Umbilical cord (tissue), 2 donors: ENCODE data around the gene IGFN1. TPM values are rescaled to one million over a fixed set of nuclear protein-coding genes. Genes with fewer than 3 reads are reported as not detected.
A peak's percentile ranks its signal among the peaks of the same experiment; 100 is the strongest.

Experiments used
- DNase-seq: peaks from one replicate; pipeline ENCODE4 v3.0.0-alpha.2; 2015; ENCODE audit warnings: low spot score
- total RNA-seq: library from RNA; depleted of rRNA; stranded (reverse); fragments of >200 nt; gene quantifications from one replicate; pipeline ENCODE4 v1.2.3, GENCODE V29; 2014; ENCODE audit warnings: low replicate concordance; ENCODE audit not compliant: insufficient read depth

The IGFN1 gene
- total RNA-seq = not detected

DNA sequence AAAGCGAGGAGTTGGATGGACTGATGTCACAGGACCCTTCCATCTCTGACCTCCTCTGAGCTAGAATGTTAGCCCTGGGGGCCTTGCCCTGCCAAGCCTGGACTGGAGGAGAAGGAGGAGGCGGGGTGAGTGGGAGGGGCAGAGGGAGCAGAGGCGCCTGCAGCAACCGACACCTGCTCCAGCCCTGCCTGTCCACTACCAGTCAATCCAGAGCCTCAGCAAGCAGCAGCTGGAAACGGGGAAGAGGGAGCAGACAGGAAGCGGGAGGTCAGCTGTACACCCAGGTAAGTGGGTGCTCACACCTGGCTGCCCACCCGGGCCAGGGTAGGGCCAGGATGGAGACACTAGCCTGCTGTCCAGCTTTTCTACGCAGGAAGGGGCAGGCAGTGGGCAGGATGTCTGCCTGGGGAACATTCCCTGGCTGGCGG, at the start of gene IGFN1:
Gene IGFN1, plus strand, starts transcription at position 201 of the 428 bp plus-strand sequence. CDS start 2,470 bp downstream, outside the sequence.
- DNase-seq = no peak

DNA sequence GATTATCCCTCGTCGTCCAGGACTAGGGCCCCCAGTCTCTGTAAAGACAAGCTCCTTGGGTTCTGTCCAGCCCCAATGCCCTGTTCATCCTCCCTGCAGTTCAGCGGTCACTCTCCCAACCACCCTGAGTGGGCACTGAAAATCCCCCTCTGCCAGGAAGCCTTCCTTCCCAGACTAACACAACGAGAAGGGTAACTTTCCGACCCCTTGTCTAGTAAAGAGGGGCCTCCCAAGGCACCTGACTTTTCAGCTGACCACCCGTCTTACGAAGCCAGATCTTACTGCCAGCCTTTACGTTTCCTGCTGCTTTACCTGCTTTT, 49.7 kb upstream of the IGFN1 start:
- no peak for DNase-seq

DNA sequence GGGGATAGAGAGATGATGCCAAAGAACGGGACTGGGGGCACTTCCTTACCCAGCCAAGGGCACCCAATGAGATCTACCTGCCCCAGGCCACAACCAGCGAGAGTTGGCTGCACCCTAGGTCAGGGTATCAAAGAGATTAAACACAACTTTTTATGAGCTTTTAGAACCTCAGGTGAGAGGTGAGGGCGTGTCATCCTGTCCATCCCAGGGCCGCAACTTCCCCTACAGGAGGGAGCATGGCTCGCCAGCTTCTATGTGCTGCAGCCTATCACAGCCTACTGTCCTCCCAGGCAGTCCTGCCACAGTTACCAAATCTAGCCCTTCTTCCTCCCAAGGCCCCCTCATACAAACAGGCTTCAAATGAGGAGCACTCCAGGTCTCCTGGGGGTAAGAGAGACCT, 49.2 kb upstream of the IGFN1 start:
- DNase-seq = no peak

DNA sequence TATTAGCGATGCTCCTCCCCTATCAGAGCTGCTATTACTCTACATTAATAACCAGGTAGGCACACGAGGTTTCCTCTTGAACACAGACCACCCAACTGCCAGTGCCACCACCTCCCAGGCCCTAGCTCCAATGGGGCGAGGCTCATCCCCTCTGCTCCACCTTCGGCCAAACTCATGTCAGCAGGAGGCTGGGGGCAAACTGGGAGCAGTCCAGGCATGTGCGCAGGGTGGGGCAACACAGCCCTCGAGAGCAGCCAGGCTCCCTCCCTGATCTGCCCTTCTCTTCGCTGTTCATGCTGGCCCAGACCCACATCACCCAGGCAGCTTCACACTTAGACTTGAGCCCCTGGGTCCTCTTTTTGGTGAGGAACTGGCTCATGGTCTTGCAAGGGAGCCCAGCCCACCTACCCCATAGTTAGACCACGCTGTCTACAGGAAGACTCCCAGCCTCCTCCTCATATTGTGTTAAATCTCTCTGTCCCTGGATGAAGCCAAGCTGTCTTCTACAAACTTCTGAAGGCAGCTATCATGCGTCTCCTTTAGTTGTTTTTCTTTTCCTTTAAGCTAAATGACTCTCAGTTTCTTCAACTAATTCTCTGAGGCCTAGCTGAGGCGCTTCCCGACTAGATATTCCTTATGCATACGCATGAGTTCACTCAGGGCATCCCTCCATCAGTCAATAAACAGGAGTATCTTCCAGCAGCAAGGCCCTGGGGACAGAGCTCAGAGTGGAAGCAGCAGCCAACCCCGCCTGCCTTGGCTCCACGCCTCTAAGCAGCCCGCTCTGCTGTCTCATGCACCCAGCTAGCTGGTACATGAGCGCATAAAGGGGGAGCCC, 48.4 kb upstream of the IGFN1 start:
- peak; percentile 62 for DNase-seq

DNA sequence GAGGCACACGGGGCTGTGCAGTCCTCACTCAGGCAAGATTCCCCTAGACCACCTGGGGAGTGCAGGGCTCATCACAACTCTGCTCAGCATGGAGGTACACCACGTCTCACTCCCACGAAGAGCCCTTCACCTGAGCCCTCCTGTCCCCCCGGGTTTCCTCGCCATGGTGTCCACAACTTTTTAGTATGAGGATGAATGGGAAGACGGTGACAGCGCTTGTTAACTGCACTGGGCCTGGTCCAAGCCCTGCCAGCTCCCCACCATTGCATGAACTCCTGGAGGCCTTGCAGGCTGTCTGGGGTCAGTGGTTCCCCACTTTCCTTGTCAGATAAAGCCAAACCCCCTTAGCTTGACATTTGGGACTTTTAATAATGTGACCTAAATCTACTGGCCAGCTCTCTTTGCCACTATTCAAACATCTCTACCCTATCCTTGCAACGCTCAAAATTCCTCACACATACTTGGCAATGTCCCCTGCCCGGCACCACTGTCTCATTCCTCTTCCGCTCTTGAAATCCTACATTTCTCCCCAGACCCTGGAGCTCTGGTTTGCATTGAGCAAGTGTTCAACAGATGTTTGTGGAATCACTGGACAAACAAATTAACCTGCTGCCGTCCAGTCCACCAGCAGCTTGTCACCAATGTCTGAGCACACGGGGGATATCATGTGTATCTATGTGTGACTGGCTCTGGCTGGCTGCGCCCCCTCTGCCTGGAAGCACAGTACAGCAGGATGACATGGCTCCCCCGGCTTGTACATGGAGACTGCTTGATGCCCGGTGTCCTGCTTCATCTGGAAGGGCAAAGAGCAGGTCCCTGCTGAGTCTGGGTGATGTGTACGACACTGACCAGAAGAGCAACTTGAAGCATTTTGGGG, 47.5 kb upstream of the IGFN1 start:
- no peak for DNase-seq

- no peak for DNase-seq
These were observed 46.6 kb upstream of the IGFN1 start for GRCh38 chr1:201143726-201144635.

DNA sequence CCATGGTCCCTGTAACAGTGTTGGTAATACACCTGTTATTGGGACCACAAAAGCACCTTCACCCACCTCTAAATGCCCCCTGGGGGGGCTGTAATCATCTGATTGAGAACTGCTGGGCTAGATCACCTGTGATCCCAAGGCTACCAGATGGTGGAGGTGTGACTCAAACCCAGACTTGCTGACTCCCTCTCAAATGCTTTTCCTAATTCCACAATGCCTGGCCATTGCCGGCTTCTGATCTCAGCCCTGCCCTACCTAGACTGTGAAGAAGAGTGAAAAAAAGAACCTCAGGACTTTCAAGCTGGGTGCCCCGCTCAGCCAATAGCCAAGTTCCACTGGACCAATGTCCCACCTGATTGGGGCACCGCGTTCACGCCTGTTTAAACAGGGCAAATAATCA, 45.9 kb upstream of the IGFN1 start:
- DNase-seq = no peak

DNA sequence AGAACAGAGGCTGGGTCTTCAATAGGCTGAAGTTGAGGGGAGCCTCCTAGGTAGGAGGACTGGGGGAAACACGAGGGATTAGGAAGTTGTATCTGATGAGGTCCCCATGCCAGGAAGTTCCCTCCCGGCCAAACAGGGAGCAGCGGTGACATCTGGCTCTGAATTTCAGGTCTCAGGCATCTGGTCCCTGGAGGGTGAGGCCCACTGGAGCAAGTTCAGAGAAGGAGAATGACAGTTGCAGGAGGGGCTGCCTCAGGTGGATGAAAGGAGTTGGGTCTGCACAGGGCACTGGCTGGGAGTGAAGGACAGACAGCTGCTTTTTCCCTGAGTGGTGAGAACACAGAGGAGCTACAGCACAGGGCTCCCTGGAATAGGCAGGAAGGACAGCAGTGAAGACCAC, 45.5 kb upstream of the IGFN1 start:
- no peak for DNase-seq

- DNase-seq = no peak
These were observed 44.8 kb upstream of the IGFN1 start for GRCh38 chr1:201145816-201146215.

DNA sequence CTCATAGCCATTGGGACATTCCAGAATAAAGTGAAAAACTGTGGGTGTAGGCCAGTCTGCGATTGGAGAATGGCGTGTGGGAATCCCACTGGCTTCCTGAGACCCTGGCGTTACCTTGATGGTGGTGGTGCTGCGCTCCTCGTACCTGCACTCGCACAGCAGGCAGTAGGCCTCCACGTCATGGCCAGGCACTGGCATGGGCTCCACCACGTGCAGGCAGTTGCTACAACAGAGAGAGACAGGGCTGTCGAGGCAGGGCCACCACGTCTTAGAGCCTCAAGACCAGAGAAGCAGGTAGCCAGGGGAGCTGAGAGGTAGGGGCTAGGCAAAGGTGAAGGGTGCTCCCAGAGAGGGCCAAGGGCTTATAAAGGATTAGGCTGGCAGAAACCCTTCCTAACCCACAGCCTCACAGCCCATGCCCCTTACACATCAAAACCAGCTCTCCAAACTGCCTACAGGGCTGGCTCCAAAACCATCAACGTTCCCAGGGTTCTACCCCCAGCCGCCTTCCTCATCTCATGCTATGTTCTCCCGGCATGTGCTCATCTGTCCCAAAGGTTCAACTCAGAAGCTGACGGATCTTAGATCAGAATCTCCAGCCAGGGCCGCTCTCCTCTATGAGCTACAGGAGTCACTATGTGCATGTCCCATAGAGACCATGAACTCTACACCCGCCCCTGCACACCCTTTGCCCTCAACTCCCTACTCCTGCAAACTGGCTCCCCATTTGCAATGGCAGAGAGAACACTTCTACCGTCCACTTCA, 43.8 kb upstream of the IGFN1 start:
- no peak for DNase-seq

DNA sequence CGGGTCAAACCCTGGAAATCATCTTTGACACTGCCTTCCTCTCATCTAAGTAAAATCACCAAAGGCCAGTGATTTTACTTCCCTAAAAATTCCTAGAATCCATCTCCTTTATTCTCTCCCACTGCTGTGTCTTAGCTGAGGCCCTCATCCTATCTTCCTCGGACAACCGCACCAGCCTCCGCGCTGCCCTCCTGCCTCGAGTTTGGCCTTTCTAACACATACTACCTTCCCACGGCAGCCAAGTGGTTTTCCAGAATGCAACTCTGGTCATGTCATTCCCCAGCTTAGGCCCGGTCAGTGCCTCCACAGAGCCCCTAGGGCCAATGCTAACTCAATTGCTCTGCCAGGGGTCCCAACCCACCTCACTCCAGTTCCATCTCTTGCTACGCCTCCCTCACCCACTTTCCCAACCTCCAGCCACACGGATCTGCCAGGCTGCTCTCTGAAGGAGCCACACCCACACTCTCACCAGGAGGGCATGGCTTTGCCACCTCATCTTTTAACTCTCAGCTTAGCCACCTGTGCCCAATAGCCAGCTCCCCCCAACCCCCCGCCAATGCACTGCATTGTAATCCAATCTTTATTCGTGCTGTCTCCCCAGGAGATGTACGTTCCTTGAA, 43.1 kb upstream of the IGFN1 start:
- no peak for DNase-seq

DNA sequence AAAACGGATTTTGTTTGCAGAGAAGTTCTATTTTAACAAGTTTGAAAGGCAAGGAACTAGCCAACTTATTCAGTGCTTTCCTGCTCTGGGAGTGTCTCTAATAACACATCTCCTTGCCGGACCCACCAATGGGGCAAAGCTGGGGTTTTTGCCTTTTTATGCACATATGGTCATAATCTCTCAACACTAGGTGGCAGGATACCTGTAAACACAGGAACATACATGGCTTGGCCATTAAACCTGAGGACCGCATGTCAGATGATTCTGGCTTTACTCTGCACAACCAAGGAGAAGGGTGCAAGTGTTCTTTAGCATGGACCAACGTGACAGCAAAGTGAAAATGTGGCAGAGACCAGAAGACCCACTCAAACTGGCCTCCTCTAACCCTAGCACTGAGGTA, 41.2 kb upstream of the IGFN1 start:
- no peak for DNase-seq

- no peak for DNase-seq
These were observed 36.9 kb upstream of the IGFN1 start for GRCh38 chr1:201153474-201154388.

DNA sequence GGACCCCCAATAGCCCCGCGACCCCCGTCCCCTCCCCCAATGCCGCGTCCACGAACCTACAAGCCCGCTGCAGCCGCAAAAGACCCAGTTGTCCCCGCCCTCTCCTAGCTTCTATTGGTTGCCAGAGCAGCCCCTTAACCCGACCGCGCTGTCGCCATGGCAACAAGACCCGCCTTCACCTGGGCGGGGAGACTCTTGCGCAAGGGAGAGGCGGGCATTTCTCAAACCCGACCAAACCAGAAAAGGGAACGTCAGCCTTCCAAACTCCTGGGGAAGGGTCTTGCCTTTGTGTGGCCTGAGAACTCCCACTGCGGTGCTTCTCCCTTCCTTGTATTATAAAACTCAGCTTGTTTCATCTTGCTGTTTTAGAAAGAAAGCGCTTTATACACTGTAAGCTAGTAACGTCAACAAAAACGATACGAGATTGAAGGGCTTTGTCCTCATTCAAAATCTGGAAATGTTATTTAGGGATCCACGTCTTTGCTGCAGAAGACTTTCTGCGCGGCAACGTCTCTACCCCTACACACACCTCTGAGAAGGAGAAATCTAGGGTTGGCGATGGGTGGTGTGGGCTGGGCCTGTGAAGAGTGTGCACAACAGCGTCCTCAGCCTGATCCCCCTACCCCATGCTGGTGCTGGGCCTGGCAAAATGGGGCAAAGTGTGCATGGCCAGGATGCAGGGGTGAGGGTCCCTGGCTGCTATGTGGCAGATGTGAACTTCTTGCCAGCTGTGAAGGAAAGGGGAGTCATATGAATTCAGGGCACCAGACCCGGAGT, 36.0 kb upstream of the IGFN1 start, which contains the start of gene TMEM9:
Gene TMEM9, minus strand, starts transcription at position 86 of the 777 bp plus-strand sequence. CDS start 551 bp downstream, outside the sequence.
- peak; percentile 98 for DNase-seq

DNA sequence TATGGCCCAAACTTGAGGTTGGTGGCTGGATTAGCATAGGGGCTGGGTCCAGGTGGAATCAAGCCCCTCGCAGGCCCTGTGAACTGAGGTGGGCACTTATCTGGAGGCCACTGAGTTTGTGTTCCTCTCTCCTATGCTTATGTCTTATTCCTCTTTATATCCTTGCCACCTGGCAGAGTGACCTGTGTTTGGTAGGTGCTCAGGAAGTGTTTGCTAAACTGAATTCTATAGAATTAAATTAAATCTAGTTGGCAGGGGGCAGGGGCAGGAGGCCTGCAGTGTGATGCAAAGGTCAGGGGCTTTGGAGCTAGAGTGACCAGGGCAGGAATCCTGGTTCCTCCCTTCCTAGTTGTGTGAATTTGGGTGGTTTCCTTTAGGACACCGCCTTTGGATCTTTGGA, 35.3 kb upstream of the IGFN1 start:
- no peak for DNase-seq

DNA sequence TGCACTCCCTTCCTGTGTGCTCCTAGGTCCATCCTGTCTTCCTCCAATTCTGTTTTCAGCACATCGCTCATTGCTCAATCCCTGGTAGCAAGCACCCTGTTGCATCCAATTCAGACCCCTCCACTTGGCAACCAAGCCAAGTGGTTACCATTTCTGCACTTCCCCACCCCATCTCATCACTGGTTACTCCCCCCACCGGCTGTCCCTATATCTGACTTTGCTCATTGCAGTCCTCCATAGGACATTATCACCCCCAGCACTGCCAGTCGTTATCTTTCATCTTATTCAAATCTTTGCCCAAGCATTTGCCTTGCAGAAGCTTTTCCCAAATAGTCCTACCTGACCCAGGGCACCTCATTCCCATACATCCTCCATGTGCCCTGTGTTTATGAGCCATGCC, 34.3 kb upstream of the IGFN1 start:
- no peak for DNase-seq

- no peak for DNase-seq
These were observed 33.8 kb upstream of the IGFN1 start for GRCh38 chr1:201156819-201157218.

- DNase-seq = no peak
These were observed 32.7 kb upstream of the IGFN1 start for GRCh38 chr1:201157949-201158348.
